Measurements from ENCODE around the gene PHC2.

DNA sequence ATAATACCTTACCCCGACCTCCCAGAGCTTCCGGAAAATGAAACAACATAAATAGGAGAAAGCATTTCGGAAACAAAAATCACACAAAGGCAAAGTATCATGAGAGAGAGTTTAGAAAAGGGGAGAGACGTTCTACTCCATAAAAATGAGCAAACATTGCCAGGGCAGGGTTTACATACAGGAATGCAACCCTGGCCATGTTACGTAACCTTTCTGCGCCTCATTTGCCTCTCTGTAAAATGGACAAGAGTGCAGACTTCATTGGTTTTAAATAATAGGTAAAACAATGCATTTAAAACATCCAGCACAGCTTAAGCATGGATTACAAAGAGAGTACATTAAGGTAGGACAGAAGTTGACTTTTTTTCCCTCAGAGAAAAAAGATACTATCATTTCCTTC, 45.6 kb downstream of the PHC2 start:
- TF ChIP-seq, protein P1, sequence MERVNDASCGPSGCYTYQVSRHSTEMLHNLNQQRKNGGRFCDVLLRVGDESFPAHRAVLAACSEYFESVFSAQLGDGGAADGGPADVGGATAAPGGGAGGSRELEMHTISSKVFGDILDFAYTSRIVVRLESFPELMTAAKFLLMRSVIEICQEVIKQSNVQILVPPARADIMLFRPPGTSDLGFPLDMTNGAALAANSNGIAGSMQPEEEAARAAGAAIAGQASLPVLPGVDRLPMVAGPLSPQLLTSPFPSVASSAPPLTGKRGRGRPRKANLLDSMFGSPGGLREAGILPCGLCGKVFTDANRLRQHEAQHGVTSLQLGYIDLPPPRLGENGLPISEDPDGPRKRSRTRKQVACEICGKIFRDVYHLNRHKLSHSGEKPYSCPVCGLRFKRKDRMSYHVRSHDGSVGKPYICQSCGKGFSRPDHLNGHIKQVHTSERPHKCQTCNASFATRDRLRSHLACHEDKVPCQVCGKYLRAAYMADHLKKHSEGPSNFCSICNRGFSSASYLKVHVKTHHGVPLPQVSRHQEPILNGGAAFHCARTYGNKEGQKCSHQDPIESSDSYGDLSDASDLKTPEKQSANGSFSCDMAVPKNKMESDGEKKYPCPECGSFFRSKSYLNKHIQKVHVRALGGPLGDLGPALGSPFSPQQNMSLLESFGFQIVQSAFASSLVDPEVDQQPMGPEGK (CRISPR knock-in tag; IDR thresholded peaks at IDR 0.05; ENCODE audit: borderline replicate concordance): no peak
- TF ChIP-seq, protein P2, sequence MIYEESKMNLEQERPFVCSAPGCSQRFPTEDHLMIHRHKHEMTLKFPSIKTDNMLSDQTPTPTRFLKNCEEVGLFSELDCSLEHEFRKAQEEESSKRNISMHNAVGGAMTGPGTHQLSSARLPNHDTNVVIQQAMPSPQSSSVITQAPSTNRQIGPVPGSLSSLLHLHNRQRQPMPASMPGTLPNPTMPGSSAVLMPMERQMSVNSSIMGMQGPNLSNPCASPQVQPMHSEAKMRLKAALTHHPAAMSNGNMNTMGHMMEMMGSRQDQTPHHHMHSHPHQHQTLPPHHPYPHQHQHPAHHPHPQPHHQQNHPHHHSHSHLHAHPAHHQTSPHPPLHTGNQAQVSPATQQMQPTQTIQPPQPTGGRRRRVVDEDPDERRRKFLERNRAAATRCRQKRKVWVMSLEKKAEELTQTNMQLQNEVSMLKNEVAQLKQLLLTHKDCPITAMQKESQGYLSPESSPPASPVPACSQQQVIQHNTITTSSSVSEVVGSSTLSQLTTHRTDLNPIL (CRISPR knock-in tag; IDR thresholded peaks at IDR 0.05; ENCODE audit: low read depth): no peak
- TF ChIP-seq ESRRG (CRISPR knock-in tag; IDR thresholded peaks at IDR 0.05) (no peak), RARB (CRISPR knock-in tag; IDR thresholded peaks at IDR 0.05) (no peak), ISL1 (CRISPR knock-in tag; IDR thresholded peaks at IDR 0.05) (no peak)
- TF ChIP-seq, protein P3, sequence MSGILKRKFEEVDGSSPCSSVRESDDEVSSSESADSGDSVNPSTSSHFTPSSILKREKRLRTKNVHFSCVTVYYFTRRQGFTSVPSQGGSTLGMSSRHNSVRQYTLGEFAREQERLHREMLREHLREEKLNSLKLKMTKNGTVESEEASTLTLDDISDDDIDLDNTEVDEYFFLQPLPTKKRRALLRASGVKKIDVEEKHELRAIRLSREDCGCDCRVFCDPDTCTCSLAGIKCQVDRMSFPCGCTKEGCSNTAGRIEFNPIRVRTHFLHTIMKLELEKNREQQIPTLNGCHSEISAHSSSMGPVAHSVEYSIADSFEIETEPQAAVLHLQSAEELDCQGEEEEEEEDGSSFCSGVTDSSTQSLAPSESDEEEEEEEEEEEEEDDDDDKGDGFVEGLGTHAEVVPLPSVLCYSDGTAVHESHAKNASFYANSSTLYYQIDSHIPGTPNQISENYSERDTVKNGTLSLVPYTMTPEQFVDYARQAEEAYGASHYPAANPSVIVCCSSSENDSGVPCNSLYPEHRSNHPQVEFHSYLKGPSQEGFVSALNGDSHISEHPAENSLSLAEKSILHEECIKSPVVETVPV (CRISPR knock-in tag; IDR thresholded peaks at IDR 0.05): no peak
- TF ChIP-seq, protein P4, sequence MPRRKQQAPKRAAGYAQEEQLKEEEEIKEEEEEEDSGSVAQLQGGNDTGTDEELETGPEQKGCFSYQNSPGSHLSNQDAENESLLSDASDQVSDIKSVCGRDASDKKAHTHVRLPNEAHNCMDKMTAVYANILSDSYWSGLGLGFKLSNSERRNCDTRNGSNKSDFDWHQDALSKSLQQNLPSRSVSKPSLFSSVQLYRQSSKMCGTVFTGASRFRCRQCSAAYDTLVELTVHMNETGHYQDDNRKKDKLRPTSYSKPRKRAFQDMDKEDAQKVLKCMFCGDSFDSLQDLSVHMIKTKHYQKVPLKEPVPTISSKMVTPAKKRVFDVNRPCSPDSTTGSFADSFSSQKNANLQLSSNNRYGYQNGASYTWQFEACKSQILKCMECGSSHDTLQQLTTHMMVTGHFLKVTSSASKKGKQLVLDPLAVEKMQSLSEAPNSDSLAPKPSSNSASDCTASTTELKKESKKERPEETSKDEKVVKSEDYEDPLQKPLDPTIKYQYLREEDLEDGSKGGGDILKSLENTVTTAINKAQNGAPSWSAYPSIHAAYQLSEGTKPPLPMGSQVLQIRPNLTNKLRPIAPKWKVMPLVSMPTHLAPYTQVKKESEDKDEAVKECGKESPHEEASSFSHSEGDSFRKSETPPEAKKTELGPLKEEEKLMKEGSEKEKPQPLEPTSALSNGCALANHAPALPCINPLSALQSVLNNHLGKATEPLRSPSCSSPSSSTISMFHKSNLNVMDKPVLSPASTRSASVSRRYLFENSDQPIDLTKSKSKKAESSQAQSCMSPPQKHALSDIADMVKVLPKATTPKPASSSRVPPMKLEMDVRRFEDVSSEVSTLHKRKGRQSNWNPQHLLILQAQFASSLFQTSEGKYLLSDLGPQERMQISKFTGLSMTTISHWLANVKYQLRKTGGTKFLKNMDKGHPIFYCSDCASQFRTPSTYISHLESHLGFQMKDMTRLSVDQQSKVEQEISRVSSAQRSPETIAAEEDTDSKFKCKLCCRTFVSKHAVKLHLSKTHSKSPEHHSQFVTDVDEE (CRISPR knock-in tag; IDR thresholded peaks at IDR 0.05): no peak
